GM21529 (cell line): ENCODE results near the gene EEF1A2.
"Not testable (repeated sequence)": the region's sequence is repeated elsewhere in the genome, so short reads cannot be mapped to it uniquely, and the experiment has no call there.

Experiments used
- ATAC-seq: cut with Tn5 transposase; IDR thresholded peaks from one replicate; pipeline ENCODE4 v1.9.1; 2021; ENCODE audit not compliant: unreplicated experiment

Gene EEF1A2

GRCh38 chr20:63520934-63521601, 22.2 kb upstream of the EEF1A2 start:
- ATAC-seq, result peak; percentile 48

- peak; percentile 57 for ATAC-seq
Observed at GRCh38 chr20:63520504-63520933, 21.6 kb upstream of the EEF1A2 start, which contains the start of gene PPDPF. Gene PPDPF, plus strand, starts transcription at chr20:63520765. Its CDS starts 544 bp downstream, at chr20:63521309.

- ATAC-seq, result peak; percentile 41
Observed at GRCh38 chr20:63519668-63520503, 21.0 kb upstream of the EEF1A2 start.

- ATAC-seq, result no peak
Observed at GRCh38 chr20:63518946-63519667, 20.2 kb upstream of the EEF1A2 start.

GRCh38 chr20:63518351-63518861, 19.5 kb upstream of the EEF1A2 start:
- no peak for ATAC-seq

GRCh38 chr20:63517376-63518309, 18.8 kb upstream of the EEF1A2 start:
- ATAC-seq, result no peak

- not testable (repeated sequence) for ATAC-seq
Observed at GRCh38 chr20:63514520-63514919, 15.6 kb upstream of the EEF1A2 start.

- ATAC-seq, result no peak
Observed at GRCh38 chr20:63513207-63513606, 14.3 kb upstream of the EEF1A2 start.

GRCh38 chr20:63509088-63509564, 10.2 kb upstream of the EEF1A2 start:
- ATAC-seq, result no peak

- ATAC-seq, result no peak
Observed at GRCh38 chr20:63508072-63508768, 9.3 kb upstream of the EEF1A2 start.

GRCh38 chr20:63507083-63507743, 8.3 kb upstream of the EEF1A2 start:
- no peak for ATAC-seq

GRCh38 chr20:63505723-63506122, 6.8 kb upstream of the EEF1A2 start:
- ATAC-seq, result no peak

- no peak for ATAC-seq
Observed at GRCh38 chr20:63505281-63505680, 6.4 kb upstream of the EEF1A2 start.

GRCh38 chr20:63504642-63505041, 5.8 kb upstream of the EEF1A2 start:
- ATAC-seq, result no peak

- ATAC-seq, result no peak
Observed at GRCh38 chr20:63503524-63503923, 4.6 kb upstream of the EEF1A2 start.

GRCh38 chr20:63502671-63503172, 3.8 kb upstream of the EEF1A2 start:
- no peak for ATAC-seq

GRCh38 chr20:63501818-63502670, 3.2 kb upstream of the EEF1A2 start:
- ATAC-seq, result no peak
